Islet of Langerhans (tissue), 1 donor: ENCODE results near the gene STYX.
"Not testable (repeated sequence)": the region's sequence is repeated elsewhere in the genome, so short reads cannot be mapped to it uniquely, and the experiment has no call there.

Experiments used
- FAIRE-seq: peaks from one replicate; lab custom pipeline; 2011; peaks lifted over from hg19 to GRCh38; lab: Jason Lieb, UNC

STYX gene

DNA sequence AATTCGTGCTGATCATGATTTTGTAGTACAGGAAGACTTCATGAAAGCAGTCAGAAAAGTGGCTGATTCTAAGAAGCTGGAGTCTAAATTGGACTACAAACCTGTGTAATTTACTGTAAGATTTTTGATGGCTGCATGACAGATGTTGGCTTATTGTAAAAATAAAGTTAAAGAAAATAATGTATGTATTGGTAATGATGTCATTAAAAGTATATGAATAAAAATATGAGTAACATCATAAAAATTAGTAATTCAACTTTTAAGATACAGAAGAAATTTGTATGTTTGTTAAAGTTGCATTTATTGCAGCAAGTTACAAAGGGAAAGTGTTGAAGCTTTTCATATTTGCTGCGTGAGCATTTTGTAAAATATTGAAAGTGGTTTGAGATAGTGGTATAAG lies 2.5 kb upstream of the STYX start:
- not testable (repeated sequence) for FAIRE-seq

DNA sequence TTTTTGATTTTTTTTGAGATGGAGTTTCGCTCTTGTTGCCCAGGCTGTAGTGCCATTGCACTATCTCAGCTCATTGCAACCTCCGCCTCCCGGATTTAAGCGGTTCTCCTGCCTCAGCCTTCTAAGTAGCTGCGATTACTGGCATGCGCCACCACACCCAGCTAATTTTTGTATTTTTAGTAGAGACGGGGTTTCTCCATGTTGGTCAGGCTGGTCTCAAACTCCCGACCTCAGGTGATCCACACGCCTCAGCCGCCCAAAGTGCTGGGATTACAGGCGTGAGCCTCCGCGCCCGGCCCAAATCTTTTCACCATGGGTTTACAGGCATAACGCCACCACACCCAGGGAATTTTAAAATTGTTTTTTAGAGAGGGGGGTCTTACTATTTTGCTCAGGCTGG lies 931 bp upstream of the STYX start:
- not testable (repeated sequence) for FAIRE-seq

DNA sequence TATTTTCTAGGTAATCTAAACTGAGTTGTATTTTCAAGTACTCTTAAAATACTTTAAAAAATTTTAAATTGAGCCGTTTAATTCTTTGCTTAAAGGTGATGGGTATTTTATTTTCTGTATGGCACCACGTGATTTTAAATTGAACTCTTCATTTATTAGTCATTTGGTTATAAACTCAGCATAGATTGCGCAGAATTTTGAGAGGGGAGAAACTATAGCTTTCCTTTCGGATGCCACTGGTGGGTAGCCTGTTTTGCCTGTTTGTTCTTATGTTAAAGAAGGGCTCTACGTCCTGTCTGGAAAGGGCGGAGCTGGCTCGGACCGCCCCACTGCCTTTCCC lies 411 bp upstream of the STYX start:
- FAIRE-seq: no peak

DNA sequence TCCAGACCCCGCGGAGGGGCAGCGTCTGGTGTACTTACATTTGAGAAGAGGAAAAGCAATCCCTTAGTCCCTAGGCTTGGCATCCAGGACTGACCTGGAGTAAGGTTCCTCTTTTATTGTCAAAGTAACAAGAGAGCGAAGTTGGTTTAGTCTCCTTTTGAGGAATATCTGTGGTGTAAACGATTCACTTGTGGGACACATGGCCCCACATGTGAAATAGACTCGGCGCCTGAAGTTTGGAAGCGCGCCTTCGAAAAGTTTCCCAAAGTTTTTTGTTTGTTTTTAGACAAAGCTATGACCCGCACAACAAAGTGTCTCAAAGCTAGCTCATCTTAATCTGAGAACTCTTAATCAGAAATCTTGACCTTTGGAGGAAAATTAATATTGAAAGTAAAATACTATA lies 744 bp downstream of the STYX start:
- FAIRE-seq: no peak

DNA sequence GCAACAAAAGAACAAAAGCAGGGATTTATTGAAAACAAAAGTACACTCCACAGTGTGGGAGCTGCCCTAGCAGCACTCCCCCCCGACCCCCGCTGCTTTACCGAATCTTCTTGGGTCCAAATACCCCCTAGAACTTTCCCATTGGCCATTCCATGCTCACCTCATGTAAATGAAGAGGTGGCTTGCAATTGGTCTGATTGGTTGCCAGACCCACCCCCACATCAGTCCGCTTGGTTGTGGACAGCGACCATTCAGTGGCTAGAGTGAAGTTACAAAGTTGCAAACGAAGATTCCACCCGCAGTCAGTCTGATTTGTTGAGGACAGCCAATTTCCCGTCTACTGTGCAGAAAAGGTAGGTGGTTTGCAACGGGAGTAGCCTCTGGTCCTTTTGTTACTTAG lies 3.9 kb downstream of the STYX start:
- FAIRE-seq: no peak

DNA sequence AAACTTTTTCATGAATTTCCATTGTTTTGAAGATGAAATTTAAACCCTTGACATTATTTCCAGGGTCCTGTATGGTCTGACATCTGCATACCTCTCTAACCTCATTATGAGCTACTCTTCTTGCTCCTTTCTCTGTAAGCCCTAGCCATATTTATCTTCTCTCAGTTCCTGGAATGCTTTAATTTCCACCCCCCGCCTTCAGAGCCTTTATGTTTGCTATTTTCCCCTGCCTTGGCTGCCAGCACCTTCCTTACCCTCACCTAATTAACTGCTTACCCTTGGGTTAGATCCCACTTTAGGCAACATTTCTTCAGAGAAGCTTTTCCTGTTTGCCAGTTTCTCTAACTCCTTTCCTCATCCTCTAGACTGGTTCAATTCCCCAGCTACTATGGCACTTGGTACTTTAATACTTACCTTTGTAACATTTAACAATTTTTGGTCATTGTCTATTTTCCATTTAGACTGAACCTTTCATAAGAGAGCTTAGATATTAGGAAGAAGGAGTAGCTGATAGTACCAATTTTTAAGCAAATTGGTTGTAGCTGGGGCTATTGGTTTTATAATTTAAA lies 6.0 kb downstream of the STYX start:
- no peak for FAIRE-seq

DNA sequence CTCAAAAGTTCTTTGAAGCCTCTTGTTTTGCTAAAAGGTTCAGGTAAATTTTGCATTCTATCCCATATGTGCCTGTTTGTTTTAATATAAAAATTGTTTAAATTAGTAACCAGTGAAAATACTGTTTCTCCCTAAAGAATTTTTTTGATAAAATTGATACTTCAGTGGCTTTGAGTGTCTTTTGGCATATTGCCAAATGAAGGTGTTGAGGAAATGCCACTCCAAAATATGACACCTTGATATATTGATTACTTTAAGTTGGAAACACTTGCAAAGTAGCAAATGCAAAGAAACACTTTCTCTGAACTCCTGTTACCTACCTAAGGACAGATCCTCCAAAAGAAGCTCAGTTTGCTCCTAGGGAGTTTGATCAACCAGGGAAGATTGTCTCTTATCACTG lies 8.4 kb downstream of the STYX start:
- no peak for FAIRE-seq

DNA sequence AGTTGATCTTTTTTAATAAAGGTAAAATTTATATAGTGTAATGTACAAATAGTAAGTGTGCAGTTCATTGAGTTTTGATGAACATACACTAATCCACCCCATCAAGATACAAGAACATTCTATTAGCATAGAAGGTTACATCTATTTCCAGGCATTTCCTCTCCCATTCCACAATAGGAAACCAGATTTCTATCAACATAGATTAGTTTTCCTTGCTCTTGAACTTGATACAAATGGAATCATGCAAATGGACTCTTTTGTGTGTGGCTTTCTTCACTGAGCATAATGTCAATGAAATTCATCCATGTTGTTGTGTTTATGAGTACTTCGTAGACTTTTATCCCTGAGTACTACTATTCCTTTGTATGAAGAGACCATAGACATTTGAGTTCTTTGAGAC lies 10.8 kb downstream of the STYX start:
- no peak for FAIRE-seq

DNA sequence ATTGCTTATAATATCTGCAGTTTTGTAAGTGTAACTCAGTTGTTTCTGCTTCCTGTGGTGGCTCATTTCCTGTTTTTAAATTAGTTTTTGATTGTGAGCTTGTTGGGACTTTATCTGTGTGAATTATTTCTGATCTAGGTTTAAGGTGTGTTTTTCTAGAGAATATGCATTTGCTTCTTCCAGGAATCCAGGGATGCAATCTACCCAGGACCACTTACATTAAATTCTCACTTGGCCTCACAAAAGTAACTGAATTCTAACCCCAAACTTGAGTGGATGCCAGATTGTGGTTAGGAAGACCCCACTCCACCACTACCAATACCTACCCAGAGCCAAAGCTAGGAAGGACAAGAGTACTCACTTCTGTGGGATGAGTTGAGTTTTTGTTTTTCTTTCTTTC lies 11.9 kb downstream of the STYX start:
- no peak for FAIRE-seq

DNA sequence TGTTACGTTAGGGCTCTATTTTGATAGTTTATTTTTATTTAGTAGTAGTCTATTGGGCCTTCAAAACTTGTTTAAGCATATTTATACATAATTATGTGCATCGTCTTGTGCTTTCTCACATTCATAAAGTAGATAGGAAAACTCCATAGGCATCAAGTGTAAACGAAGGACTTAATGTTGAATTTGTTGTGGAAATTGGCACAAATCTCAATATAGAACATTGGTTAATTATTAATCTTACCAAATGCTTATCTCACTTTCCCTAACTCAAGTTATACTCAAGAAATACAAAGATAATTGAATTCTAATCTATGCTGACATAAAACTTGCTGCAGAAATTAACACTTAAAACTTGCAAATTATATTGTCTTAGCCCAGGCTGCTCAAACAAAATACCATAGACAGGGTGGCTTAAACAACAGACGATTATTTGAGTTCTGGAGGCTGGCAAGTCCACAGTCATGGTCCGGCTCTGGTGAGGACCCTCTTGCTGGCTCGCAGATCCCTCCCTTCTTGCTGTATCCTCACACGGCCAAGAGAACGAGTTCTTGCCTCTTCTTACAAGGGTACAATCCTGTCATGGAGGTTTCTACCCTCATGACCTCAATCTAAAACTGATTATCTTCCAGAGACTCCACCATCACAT lies 18.8 kb downstream of the STYX start:
- FAIRE-seq: no peak

DNA sequence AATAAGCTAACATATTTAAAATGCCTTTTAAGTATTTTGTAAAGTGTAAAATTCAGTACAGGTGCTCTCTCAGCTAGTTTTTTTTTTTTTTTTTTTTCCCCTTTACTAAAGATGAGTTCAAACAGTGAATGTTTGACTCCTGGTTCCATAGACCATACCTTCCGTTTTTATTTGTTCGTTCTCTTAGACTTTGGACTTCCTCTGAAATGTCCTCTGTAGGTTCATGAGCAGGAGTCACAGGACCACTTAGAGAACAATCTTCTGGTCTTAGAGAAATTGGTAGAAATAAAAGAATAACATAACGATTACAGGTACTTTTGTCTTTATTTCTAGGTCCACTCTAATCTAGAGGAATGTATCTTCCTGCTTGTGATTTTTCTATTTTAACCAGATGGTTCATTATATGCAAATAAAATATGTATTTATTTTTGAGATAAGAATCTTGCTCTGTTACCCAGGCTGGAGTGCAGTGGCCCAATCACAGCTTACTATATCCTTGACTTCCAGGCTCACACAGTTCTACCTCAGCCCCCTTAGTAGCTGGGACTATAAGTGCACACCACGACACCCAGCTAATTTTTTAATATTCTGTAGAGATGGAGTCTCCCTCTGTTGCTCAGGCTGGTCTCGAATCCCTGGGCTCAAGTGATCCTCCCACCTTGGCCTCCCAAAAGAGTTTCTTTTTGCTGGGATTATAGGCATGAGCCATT lies 25.8 kb downstream of the STYX start:
- FAIRE-seq: no peak

DNA sequence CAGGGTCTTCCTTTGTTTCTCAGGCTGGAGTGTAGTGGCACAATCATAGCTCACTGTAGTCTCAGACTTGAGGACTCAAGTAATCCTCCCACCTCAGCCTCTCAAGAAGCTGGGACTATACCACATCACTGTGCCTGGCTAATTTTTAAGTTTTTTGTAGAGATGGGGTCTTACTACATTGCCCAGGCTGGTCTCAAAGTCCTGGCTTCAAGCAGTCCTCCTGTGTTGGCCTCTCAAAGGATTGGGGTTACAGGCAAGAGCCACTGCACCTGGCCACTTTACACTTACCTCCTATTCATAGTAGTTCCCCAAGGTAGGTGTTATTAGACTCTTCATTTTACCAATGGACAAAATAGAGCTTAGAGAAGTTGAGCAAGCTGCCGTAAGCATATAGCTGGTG lies 29.2 kb downstream of the STYX start:
- no peak for FAIRE-seq

DNA sequence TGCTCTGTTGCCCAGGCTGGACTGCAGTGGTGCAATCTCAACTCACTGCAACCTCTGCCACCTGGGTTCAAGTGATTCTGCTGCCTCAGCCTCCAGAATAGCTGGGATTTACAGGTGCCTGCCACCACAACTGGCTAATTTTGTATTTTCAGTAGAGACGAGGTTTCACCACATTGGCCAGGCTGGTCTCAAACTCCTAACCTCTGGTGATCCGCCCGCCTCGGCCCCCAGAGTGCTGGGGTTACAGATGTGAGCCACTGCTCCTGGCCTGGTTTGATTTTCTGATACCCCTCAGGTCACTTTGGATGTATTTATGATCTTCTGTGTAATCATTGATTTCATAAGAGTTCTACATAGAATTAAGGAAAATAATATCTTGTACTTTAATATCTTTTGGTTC lies 33.0 kb downstream of the STYX start:
- not testable (repeated sequence) for FAIRE-seq

DNA sequence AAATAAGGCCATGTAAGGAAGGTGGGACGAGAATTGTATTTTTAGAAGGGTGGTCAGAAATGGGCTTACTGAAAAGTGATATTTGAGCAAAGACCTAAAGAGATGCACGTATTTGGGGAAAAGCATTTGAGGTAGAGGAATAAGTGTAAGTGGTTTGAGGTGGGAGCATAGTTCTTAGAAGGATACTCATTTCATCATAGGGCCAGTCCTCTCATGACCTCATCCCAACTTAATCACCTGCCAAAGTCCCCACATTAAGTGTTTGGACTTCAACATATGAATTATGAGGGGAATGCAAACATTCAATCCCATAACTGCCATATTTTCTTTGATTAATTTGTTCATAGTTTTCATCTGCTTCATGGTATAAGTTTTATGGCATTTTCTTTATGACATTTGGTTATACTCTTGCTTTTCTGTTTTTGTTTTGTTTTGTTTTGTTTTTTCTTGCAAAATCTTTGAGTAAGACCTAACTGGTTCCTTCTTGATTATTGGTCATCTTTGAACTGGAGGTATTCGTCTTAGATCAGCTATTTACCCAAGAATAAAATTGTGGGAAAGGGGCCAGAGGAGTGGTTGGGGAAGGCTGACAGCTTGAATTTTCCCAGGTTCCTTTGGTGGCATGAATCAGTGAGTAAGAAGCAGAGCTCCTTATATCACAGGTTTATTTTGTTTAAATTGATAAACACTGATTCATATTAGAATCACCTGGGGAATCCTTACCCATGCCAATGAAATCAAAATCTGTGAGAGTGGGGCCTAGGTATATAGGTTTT lies 37.3 kb downstream of the STYX start:
- FAIRE-seq: no peak

DNA sequence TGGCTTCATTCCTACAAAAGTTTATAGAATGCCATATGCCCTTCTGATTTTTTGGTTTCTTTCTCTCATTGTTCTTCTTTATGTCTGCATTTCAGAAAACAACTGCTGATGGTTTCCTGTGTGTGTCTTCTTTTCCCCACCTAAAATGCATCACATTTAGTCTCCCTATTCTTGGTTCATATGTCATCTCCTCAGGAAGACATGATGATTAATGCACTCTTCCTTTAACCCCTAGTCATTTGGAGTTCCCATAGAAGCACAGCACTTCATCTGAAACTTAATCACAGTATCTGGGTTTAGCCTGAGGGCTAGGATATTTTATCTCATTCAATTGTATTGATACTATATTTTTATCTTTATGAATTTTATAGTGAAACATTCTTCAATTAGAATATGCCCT lies 39.9 kb downstream of the STYX start:
- no peak for FAIRE-seq

DNA sequence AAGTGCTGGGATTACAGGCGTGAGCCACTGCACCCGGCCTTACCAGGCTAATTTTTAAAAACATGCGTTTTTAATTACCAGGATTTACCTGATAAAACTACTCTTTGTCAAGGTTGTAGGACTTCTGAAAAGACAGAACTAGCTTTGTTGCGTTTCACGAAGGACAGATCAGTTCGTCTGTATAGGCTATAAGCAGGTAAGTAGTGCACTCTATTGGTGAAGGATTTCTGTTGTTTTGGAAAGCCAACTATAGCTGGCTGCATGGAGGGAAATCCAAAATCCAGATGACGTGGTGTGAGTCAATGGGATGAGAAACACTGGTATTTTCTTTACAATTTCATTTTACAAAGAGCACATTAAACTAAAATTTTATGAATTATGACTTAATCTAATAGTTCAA lies 46.9 kb downstream of the STYX start:
- FAIRE-seq: no peak

DNA sequence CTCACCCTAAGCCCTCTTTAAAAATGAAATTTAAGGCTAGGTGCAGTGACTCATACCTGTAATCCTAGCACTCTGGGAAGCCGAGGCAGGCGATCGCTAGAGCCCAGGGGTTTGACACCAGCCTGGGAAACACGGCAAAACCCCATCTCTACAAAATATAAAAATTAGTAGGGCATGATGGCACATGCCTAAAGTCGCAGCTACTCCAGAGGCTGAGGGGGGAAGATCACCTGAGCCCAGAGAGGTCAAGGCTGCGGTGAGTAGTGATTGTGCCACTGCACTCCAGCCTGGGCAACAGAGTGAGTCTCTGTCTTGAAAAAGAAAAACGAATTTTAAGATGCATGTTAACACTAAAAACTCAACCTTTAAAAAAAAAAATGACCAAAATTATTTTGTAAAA lies 48.7 kb downstream of the STYX start:
- no peak for FAIRE-seq

DNA sequence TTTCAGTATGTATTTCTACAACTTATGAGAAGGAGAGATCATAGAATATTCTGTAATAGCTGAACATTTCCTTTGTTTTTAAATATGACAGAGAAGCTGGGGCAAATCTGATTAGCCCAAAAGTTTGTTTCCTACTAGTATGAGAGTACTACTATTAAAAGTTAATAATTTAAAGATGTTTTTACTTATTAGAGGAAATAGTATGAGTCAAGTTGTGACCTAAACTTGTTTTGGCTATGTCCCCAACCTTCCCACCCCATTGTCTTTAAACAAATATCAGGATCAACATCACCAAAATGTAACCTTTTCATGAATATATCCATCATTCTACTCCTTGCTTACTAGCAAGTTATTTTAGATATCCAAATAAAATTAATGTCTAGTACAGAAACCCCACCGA lies 50.9 kb downstream of the STYX start:
- no peak for FAIRE-seq

DNA sequence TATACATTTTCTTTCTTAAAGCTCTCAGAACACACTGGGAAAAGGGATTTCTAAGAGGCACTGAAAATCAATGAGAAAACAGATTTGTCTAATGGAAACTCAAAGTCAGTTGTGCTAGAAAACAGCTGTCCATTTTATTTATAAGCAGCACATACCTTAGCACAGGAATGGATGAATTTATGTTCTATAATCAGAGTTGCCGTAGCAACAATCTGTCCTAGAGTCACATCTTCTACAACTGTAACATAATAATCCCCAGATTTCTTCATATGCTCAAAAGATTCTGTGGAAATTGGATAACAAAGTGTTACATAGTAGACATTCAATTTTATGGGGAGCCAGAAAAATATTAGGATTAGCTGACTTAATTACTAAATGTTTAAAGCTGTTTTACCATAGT lies 51.7 kb downstream of the STYX start:
- FAIRE-seq: no peak

DNA sequence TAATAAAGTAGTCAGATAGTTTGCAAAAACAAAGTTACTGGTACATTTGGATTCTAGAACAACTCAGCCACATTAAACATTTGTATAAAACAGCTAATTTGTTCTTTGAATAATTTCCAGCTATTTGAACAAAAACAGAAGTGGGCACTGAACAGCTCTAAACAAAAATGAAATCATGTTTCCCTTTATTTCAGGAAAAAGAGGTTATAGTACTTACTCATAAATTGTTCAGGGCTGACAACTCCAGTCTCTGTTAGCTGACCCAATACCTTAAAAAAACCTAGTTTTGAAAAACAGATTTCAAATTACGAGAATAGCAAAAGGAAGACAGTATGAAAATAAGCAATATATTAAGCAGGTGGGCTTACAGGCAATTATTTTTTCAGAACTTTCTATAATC lies 53.2 kb downstream of the STYX start:
- FAIRE-seq: peak; percentile 13

DNA sequence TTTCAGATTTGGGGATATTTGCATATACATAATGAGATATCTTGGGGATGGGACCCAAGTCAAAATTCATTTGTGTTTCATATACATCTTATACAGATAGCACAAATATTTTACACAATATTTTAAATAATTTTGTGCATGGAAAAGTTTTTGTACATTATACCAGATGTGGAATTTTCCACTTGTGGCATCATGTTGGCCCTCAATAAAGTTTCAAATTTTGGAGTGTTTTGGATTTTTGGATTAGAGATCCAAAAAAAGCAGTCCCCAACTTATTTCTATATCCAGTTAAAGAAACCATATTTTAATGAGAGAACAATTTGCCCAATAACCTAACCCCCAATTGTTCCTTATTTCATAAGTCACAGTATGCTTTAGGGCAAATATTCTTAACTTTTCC lies 56.9 kb downstream of the STYX start:
- no peak for FAIRE-seq

DNA sequence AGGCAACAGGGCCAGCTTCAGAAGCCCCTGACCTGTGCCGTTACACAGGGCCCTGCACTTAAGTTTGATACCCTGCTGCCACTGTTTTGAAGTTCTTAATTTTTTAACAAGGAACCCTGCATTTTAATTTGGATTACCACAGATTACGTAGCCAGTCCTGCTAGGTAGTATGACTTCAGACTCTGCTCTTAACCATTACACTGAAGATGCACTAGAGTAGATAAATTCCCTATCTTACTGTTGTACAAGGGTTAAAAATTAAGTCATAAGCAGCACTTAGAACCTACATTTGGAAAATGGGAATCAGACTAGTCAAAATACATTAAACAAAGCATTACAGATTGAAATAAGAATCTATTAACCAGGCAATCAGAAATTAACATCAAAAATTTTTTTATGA lies 59.2 kb downstream of the STYX start:
- FAIRE-seq: no peak

DNA sequence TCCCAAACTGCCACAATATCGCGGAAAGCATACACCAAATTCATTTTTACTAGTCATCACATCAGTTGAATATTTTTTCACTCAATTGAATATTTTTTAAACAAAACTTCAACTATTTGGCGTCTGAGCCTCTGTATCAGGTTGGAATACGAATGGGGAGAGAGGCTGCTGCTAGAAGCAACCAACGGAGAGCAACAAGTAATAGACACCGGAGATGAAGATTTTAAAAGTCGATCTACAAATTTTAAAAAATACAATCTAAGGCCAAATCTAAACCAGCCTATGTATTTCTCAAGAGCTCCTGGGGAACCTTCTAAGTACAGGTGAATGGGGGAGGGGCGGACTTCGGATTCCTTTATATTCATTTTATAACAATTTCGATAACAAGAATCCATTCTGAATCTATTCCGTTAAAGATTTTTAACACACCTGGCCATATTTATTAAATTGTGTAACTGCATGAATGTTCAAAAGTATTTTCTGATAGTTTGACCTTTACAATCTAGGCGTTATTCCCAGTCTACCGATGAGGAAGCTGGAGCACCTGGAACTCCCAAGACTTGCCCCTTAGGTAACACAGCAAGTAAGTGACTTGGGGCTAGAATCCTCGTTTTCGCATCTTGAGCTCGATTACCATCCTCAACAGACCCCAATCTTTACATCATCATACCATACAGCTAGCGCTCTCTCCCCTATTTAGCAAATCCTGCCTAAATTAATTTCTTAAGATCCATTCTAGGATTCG lies 60.2 kb downstream of the STYX start:
- FAIRE-seq: no peak
